Fibroblast of mammary gland (primary cell): ENCODE results near the gene DSCAM.

Experiments
- DNase-seq: peaks from one replicate; pipeline ENCODE4 v3.0.0-alpha.2; 2010; ENCODE audit warnings: low read depth
- H3K4me3 ChIP-seq: 2 replicates; pipeline ENCODE4 v1.5.1; 2011; ENCODE audit warnings: low read depth, mild to moderate bottlenecking, low read length, moderate library complexity; ENCODE audit not compliant: control insufficient read depth
- TF ChIP-seq, protein P1 (sequence below): conservative IDR thresholded peaks from 2 replicates; pipeline ENCODE4 v1.5.1; 2011; ENCODE audit warnings: low read depth, low read length, inconsistent platforms; ENCODE audit not compliant: control insufficient read depth, insufficient read depth

Gene DSCAM

DNA sequence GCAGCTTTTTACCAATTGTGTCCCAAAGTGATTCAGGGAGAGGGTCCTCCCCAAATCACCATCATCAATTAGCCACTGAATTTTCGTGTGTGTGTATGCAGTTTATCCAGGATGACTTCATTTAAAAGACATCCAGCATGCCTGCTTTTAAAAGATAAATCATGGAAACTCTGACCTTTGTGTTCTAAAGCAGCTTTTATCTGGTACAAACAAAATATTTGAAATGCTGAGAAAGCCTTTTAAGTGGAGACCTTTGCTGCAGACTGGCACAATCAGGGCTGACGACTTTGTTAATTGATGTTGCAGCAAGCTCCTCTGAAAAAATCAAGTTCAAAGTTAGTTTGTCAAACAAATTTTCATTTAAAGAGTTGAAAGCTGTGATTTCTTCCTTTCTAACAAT, 875.0 kb downstream of the DSCAM start:
- TF ChIP-seq, protein P1, sequence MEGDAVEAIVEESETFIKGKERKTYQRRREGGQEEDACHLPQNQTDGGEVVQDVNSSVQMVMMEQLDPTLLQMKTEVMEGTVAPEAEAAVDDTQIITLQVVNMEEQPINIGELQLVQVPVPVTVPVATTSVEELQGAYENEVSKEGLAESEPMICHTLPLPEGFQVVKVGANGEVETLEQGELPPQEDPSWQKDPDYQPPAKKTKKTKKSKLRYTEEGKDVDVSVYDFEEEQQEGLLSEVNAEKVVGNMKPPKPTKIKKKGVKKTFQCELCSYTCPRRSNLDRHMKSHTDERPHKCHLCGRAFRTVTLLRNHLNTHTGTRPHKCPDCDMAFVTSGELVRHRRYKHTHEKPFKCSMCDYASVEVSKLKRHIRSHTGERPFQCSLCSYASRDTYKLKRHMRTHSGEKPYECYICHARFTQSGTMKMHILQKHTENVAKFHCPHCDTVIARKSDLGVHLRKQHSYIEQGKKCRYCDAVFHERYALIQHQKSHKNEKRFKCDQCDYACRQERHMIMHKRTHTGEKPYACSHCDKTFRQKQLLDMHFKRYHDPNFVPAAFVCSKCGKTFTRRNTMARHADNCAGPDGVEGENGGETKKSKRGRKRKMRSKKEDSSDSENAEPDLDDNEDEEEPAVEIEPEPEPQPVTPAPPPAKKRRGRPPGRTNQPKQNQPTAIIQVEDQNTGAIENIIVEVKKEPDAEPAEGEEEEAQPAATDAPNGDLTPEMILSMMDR = no peak
- H3K4me3 ChIP-seq = no peak overlapping the region
- no peak for DNase-seq

DNA sequence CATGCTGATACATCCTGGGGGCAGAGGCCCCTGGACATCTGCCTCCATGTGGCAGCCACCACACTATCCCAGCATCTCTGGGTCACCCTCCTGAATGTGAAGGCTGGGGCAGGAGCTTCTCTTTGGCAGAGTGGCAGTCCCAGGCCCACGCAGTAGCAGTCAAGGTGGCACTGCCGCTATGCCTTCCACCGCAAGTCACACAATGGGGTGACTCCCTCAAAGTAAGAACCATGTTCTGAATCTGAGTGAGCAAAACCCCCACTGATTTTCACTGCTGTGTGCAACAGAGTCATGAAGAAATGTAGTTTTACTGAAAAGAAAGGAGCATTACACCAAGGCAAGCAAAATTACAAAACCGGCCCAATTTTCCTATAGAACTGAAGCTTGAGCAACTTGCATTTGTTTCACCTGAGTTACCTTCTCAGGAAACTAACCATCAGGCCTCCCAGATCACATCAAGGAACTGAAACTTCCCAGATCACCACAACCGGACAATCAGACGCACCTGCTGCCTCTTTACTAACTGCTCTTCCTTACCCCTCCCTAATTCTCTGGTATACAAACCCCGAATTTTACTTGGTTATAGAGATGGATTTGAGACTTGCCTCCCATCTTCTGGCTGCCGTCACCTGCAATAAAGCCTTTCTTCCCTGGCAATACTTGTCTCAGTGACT, 877.1 kb downstream of the DSCAM start:
- TF ChIP-seq, protein P1 = no peak
- no peak overlapping the region for H3K4me3 ChIP-seq

DNA sequence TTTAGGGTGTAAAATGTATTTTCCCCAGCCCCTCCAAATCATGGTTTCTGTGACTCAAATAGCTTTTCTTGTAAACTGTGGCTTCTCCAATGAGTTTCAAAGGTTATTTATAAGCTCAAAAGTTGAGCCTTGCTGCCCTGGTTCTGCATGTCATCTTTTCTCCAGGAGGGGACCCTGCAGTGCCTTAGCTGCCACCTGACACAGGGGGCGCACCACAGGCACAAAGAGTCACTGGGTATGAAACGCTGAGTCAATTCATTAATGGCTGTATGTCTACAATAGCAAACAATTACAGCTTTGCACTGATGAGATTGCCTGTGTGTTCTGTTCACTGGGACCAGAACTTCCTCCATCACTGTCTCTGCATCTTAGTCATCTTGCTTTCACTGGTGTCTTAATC, 878.9 kb downstream of the DSCAM start:
- TF ChIP-seq, protein P1 = no peak
- DNase-seq = no peak
- H3K4me3 ChIP-seq = no peak overlapping the region

More for the DNA sequence above, 877.1 kb downstream of the DSCAM start:
- no peak for DNase-seq

DNA sequence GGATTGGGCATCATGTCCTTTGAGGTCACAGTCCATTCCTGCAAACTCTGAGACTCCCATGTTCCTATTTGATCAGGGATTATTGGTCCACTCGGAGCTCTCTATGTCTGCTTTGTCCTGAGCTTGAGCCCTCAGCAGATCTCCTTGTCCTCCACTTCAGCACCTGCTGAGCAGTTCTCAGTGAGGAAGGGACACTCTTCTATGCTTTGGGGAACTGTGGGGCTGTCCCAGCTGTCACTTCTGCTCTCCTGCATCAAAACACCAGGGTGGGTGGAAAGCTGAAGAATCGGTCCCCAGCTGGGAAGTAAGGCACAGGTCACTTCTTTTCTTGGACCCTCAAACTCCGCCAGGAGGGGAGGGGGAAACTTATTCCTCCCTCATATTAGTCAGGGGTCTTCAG, 880.2 kb downstream of the DSCAM start:
- TF ChIP-seq, protein P1 = no peak
- DNase-seq = no peak
- no peak overlapping the region for H3K4me3 ChIP-seq

DNA sequence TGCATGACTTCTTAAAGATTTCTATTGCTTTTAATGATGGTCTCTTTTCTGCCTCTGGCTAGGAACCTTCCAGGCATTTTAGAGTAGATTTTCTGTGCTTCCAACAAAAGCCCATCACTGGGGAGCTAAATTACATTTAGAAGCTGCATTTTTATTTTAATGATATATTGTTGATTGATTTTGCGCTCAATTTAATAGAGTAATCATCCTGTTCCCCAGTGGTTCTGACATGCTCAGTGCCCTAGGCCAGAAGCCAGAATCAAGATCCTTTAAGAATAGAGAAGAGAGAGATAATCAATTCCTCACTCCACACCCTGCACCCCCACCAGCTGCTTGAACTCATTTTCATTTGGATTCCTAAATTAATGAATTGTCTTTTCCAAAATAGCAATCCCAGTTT, 881.9 kb downstream of the DSCAM start:
- no peak overlapping the region for H3K4me3 ChIP-seq
- DNase-seq = no peak
- TF ChIP-seq, protein P1 = no peak

DNA sequence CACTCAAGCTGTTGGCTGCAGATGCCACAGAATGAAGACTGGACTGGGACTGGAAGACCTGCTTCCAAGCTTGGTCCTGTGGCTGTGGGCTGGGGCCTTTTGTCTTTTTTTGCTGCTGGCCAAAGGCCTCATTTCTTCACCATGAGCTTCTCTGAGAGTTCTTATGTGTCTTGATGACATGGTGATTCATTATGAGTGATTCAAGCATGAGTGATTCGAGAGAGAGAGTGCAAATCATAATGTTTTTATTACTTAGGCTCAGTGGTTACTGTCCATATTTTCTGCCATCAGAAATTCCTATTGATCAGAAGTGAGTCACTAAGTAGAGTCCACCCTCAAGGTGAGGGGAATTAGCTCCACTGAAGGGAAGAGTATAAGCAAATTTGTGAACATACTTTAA, 885.7 kb downstream of the DSCAM start:
- TF ChIP-seq, protein P1 = no peak
- no peak for DNase-seq
- no peak overlapping the region for H3K4me3 ChIP-seq
